Measurements from ENCODE around the gene TOM1.

- no peak for TF ChIP-seq CTCF (conservative IDR thresholded peaks at IDR 0.05; ENCODE audit: low read length)
- TF ChIP-seq EZH2phosphoT487 (IDR thresholded peaks at IDR 0.05; ENCODE audit: borderline replicate concordance): no peak
Observed at GRCh38 chr22:35392357-35392756, 92.7 kb downstream of the TOM1 start.
